HS-27A (cell line): ENCODE measurements around the gene PARD3.
"Not testable (repeated sequence)": the region's sequence is repeated elsewhere in the genome, so short reads cannot be mapped to it uniquely, and the experiment has no call there.

Experiments used
- DNase-seq: peaks from one replicate; pipeline ENCODE4 v3.0.0-alpha.2; 2012; ENCODE audit warnings: low read depth, missing footprints

The PARD3 gene

GRCh38 chr10:34294137-34294536 lies 521.0 kb downstream of the PARD3 start:
- no peak for DNase-seq

GRCh38 chr10:34292675-34293074 lies 522.4 kb downstream of the PARD3 start:
- DNase-seq = no peak

DNA sequence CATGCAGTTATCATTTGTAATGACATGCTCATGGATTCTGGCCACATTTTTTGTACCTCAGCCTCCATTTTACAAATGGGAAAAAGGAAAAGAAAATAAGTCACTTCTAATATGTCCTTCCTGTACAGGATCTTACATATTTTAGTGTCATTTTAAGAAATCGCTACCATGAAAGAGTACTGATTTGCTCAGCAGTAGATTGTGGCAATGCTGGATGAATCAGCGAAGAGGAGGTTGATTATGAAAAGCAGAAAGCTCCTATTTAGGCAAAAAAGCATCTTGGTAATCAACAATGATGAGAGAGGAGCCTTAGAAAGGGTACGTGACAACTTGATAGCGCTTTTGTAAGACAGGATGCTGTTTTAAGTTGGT lies 522.9 kb downstream of the PARD3 start:
- no peak for DNase-seq

GRCh38 chr10:34291466-34292193 lies 523.5 kb downstream of the PARD3 start:
- no peak for DNase-seq

GRCh38 chr10:34290412-34291081 lies 524.5 kb downstream of the PARD3 start:
- no peak for DNase-seq

DNA sequence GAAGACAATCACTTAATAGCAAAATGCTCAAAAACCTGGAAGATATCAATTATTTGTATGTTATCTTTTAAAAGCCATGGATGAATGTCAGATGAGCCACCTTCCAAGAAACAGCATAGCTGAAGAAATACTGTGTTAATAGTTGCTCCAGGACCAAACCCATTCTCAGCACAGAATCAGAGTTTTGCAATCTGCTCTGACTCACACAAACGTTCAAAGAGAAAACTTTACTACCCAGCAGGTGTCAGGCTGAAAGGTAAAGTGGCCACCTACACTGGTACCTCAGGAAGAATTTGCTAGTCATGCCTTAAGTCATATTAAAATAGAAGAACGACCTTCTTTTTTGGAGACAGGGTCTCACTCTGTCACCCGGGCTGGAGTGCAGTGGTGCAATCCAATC lies 526.5 kb downstream of the PARD3 start:
- no peak for DNase-seq

DNA sequence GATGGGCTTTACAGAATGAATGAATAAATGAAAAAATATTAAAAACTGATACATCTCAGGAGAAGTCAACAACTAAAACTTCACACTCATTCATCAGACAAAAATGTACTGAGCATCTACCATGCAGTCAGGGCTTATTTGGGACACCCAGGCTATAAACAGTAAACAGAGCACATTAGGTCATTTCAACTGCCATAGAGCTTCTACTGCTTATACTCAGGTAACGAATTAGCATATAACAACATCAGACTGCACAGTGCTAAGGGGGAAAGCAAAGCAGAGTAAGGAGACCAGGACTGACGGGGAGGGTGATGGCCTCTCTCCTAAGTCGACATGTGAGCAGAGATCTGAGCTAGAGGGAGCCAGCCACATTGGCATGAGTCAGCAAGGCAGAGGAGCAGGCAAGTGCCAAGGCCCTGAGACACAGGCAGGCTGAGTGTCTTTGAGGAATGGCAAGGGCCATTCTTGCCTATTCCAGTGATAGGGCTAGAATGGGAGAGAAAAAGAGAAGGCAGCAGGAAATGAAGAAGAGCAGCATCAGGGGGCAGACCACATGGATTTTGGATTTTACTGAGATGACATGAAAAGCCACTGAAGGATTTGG lies 528.9 kb downstream of the PARD3 start:
- no peak for DNase-seq

- DNase-seq = no peak
Observed at GRCh38 chr10:34281661-34282582, 533.2 kb downstream of the PARD3 start.

DNA sequence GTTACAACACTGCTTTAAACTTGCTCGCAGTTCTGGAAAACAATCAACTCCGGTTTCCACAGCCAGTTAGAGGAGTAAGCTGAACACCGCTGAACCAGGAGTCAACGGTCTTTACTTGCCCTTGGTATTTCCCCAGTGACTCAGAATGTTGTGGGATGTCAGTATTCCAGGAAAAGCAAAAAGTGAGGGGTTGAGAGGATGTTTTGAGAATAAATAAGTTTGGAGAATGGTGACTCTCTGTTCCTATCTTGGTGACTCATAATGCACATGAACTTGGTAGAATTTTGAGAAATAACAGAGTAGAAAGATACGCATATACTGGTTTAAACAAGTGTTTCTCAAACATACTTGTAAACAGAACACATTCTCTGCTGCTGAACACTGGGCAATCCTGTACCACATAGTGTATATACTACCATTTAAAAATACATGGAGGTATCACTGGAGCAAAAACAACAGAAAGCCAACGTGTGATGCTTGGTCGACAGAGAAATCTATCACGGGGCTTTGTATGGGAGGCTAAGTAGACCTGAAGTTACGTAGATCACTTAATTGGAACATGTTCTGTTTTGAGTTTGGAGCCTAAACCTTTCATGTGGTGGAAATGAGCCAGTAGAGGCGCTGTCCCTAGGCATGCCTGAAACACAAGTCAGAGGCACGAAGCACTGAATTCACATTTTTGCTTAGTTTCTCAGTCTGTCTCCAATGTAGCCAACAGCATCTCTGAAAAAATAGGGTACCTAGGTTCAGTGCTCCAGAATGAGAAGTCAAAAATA lies 534.3 kb downstream of the PARD3 start:
- DNase-seq = peak; percentile 69

DNA sequence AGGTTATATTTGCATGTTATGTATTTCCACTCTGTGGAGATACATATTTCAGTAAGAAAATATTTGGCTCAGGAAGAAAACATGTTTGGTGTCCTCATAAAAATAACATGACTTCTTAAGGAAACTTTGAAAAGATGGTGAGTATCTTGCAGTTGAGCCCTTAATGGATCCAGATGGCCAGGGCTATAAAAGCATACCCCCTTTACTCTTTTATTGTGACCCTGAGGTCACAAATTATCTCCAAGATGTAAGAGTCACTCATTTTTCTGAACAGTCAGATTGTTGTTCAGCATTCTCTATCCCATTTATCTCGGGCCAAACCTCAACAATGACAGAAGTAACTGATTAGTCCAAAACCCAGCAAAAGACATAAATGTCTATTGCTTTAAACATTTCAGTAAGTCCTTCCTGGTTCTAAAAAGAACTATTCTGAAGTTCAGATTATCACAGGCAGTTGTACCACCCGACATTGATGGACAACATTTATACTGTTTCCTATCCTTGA lies 539.4 kb downstream of the PARD3 start:
- no peak for DNase-seq

DNA sequence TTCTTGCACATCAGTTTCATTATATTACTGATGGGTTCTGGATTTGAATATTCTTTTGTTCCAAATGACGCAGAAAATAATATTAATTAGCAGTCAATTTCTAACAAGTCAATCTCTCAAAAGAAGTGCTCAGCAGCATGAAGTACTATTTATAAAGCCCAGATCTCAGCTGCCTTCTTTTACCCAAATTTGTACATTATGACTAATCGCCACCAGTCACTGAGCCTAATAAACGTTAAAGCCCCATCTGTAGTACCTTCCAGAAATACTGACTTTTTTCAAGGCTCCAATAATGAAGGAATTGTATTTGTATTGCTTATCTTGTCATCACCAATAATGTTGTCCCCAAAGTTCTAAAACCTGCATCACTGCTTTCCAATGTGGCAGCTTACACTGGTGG lies 540.2 kb downstream of the PARD3 start:
- DNase-seq = no peak

DNA sequence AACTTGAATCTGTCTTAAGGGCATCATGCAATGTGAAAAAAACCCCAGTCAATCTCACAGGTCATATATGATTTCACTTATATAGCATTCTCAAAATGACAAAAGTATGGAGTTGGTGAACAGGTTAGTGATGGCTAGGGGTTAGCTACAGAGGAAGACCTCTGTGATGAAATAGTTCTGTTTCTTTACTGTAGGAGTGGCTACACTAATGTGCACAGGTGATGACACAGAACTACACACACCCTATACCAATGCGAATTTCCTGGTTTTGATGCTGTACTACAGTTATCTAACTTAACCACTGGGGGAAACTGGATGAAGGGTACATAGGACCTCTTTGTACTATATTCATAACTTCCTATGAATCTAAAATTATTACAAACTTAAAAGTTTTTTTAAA lies 541.8 kb downstream of the PARD3 start:
- no peak for DNase-seq

DNA sequence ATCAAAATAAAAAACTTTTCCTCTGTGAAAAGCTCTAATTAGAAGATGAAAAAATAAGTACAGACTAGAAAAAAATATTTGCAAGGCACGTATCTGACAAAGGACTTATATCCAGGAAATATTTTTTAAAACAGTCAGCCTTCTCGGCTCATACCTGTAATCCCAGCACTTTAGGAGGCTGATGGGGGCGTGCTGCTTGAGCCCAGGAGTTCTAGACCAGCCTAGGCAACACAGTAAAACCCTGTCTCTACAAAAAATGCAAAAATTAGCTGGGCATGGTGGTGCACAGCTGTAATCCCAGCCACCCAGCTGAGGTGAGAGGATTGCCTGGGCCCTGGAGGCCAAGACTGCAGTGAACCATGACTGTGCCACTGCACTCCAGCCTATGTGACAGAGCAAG lies 542.8 kb downstream of the PARD3 start:
- DNase-seq = no peak

- not testable (repeated sequence) for DNase-seq
Observed at GRCh38 chr10:34268410-34268809, 546.7 kb downstream of the PARD3 start.

DNA sequence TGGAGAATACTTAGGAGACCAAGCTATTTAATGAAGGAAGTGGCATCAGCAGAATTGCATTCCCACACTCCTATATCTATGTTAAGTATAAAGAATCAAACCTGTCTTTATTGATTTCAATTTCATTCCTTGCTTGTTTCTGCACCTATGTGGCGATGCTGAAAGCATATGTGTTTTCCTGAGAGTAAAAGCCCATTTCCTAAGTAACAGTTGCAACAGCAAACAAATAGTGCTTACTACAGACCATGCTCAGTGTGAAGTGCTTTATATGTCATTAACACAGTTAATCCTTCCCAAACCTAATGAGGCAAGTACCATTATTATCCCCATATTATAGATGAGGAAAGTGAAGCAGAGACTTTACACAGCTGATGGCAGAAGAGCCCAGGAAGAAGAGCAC lies 552.1 kb downstream of the PARD3 start:
- no peak for DNase-seq

- no peak for DNase-seq
Observed at GRCh38 chr10:34260904-34261303, 554.2 kb downstream of the PARD3 start.

- no peak for DNase-seq
Observed at GRCh38 chr10:34256216-34256615, 558.9 kb downstream of the PARD3 start.

DNA sequence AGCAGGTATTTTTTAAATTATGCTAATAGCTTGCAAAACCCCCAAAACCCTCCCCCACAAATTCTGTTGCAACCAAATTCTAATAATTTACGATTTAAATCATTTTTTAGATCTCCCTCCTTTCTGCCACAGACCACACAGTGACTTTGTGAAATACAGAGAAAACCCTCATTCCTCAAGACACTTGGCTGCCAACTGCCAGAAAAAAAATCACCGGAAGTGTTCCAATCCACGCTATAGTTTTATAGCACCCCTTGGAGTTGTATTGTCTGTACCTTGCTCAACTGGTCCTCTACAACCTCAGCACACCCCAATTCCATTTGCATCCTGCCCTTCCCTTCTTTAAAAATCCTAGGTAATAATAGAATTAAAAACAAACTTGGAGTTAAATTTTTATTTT lies 560.1 kb downstream of the PARD3 start:
- no peak for DNase-seq

DNA sequence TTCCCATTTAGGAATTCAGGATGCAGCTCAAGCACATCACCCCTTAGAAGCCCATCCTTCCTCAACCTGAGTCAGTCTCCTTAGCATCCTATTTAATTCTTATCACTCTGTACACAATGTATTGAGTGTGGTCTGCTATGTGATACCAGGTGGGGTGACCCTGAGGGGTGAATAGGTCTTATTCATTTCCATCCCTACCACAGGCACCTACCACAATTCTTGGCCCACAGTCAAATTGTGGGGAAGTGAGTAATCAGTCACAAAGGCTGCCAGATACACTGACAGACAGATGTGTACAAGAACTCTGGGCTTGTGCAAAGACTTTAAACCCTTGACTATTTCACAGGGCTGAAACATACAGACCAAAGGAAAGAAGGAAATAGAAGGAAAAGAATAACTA lies 560.5 kb downstream of the PARD3 start:
- peak; percentile 26 for DNase-seq

- DNase-seq = no peak
Observed at GRCh38 chr10:34252111-34252510, 563.0 kb downstream of the PARD3 start.

DNA sequence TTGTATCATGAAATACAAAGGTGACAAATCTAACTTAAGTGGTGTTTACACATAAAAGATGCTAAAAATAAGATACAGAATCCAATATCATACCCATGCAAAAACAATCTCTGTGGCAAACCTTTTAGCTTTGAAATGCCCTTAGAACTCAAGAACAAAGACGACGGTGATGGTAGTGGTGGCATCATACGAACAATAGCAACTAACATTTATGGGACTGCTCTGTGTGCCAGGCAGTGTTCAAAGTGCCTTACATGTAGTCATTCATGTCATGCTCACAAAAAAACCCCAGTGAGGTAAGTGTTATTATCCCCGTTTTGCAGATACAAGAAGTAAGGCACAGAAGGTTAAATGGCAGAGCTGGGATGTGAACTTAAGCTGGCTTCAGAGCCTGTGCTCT lies 563.9 kb downstream of the PARD3 start:
- no peak for DNase-seq
